Measurements from ENCODE around the gene IL1A. TPM values are rescaled to one million over a fixed set of nuclear protein-coding genes. Genes with fewer than 3 reads are reported as not detected.

IL1A gene
- total and polyA plus RNA-seq, 10 of the 15 experiments (the other 5 are each of a cell fraction or from before 2014, with no cell fraction given), result 0.10 to 8.7 (median 6.9) TPM

DNA sequence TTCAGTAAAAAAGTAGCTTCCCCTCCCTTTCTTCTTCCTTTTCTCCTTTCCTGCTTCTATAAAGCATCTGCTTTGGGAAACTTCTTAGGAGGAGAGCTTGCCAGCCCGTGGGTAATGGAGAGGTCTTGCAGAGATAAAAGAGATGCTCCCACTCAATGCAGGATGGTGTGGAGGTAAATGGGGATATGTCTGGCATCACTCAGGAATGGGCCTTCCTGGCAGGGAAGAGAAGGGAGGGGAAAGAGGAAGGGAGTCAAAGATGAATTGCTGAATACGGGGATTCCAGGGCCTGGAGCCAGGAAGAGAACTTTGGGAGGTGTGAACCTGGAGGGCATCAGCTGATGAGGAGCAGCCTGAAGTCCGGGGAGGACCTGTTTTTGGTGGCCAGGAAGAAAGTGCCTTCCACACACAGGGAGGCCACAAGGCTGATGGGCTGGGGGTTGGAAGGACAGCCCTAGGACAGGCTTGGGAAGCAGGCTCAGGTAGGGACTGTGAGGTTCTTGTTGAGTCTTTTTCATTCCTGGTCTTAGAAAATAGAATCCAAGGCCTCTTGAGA, 27.1 kb upstream of the IL1A start:
- FAIRE-seq (no peak), DNase-seq (ENCODE audit: low read depth, low spot score) (no peak), ATAC-seq (no peak)
- intact Hi-C loops (cut with micrococcal nuclease; ENCODE audit: unreplicated experiment), result no loop called here
- Histone ChIP-seq H3K4me1 (ENCODE audit: control insufficient read depth, insufficient read depth, low read length) (peaks cover 15% of the 10 kb centered on the region), H3K27ac (ENCODE audit: control insufficient read depth, insufficient read depth) (peak overlapping the region; percentile 55), H4K20me1 (ENCODE audit: control insufficient read depth, insufficient read depth) (no peaks in the 10 kb centered on the region), H3K9me3 (replicated peaks; ENCODE audit: control insufficient read depth, insufficient read depth, low read length) (peaks cover 5% of the 10 kb centered on the region), H3K27me3 (replicated peaks in 1 of 2; ENCODE audit: control insufficient read depth in 2 of 2, insufficient read depth in 2 of 2, low read length in 1 of 2) (no peaks in the 10 kb centered on the region), H3K4me3 (no peak overlapping the region), H2AFZ (ENCODE audit: control insufficient read depth, low read depth, low read length) (peak overlapping the region; percentile 5), H3K79me2 (ENCODE audit: control insufficient read depth, insufficient read depth, low read length) (no peaks in the 10 kb centered on the region), H3K9ac (ENCODE audit: control insufficient read depth, insufficient read depth, low read length) (no peak overlapping the region), H3K4me2 (ENCODE audit: control insufficient read depth, insufficient read depth) (no peak overlapping the region), H3K36me3 (ENCODE audit: control insufficient read depth in 2 of 2, insufficient read depth in 2 of 2, low read length in 1 of 2) (no peaks in the 10 kb centered on the region)
- ChIA-PET SMC1A (ENCODE audit: uncharacterized antibody, unreplicated experiment) (interaction anchor here (0.8 to 5.0 kb wide), 10 partner anchors 11 to 104 kb away, joined by 3 to 30 read pairs (median 12); no protein-coding TSS in a partner anchor), POLR2A (interaction anchor here (0.8 to 2.1 kb wide), 3 partner anchors 13 to 74 kb away, joined by 3 to 6 read pairs (median 3); no protein-coding TSS in a partner anchor), CTCF (interaction anchor here (1.9 to 3.2 kb wide), 3 partner anchors 29 to 74 kb away, joined by 8 to 15 read pairs (median 8); no protein-coding TSS in a partner anchor), RAD21 (ENCODE audit: unreplicated experiment) (interaction anchor here (1.1 to 3.3 kb wide), 7 partner anchors 8 to 74 kb away, joined by 3 to 26 read pairs (median 7); partner anchors contain the start of gene IL1A)
- in situ Hi-C loops (cut with MboI), result no loop called here
- WGBS (ENCODE audit: insufficient coverage, insufficient replicate concordance, low lambda C conversion rate, missing lambda C conversion rate), result 86% methylated on average over 3 of the region's 3 CpGs
- TF ChIP-seq, protein P1, sequence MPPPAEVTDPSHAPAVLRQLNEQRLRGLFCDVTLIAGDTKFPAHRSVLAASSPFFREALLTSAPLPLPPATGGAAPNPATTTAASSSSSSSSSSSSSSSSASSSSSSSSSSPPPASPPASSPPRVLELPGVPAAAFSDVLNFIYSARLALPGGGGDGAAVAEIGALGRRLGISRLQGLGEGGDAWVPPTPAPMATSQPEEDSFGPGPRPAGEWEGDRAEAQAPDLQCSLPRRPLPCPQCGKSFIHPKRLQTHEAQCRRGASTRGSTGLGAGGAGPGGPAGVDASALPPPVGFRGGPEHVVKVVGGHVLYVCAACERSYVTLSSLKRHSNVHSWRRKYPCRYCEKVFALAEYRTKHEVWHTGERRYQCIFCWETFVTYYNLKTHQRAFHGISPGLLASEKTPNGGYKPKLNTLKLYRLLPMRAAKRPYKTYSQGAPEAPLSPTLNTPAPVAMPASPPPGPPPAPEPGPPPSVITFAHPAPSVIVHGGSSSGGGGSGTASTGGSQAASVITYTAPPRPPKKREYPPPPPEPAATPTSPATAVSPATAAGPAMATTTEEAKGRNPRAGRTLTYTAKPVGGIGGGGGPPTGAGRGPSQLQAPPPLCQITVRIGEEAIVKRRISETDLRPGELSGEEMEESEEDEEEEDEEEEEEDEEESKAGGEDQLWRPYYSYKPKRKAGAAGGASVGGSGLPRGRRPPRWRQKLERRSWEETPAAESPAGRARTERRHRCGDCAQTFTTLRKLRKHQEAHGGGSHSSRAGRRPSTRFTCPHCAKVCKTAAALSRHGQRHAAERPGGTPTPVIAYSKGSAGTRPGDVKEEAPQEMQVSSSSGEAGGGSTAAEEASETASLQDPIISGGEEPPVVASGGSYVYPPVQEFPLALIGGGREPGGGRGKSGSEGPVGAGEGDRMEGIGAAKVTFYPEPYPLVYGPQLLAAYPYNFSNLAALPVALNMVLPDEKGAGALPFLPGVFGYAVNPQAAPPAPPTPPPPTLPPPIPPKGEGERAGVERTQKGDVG (CRISPR knock-in tag; IDR thresholded peaks at IDR 0.05), result no peak
- BruUV-seq (replicated peaks), result no TSS peak

GRCh38 chr2:112809112-112809511, 24.8 kb upstream of the IL1A start:
- H3K27ac ChIP-seq (ENCODE audit: control insufficient read depth, insufficient read depth), result no peak overlapping the region
- no peaks in the 10 kb centered on the region for H3K27me3 ChIP-seq (replicated peaks in 1 of 2; ENCODE audit: control insufficient read depth in 2 of 2, insufficient read depth in 2 of 2, low read length in 1 of 2)
- no peaks in the 10 kb centered on the region for H4K20me1 ChIP-seq (ENCODE audit: control insufficient read depth, insufficient read depth)
- in situ Hi-C loops (cut with MboI) (no loop called here), intact Hi-C loops (cut with micrococcal nuclease; ENCODE audit: unreplicated experiment) (no loop called here)
- no peak for FAIRE-seq
- ATAC-seq, result no peak
- no peak overlapping the region for H2AFZ ChIP-seq (ENCODE audit: control insufficient read depth, low read depth, low read length)
- H3K9me3 ChIP-seq (replicated peaks; ENCODE audit: control insufficient read depth, insufficient read depth, low read length), result peaks cover 5% of the 10 kb centered on the region
- no peak overlapping the region for H3K4me2 ChIP-seq (ENCODE audit: control insufficient read depth, insufficient read depth)
- H3K4me1 ChIP-seq (ENCODE audit: control insufficient read depth, insufficient read depth, low read length), result peaks cover 29% of the 10 kb centered on the region
- ChIA-PET POLR2A (interaction anchor here (0.9 to 1.1 kb wide), 2 partner anchors 26 to 48 kb away, joined by 3 to 8 read pairs; no protein-coding TSS in a partner anchor), RAD21 (ENCODE audit: unreplicated experiment) (interaction anchor here (0.9 to 1.9 kb wide), 6 partner anchors 13 to 73 kb away, joined by 4 to 5 read pairs (median 4); partner anchors contain the start of gene IL1B), SMC1A (ENCODE audit: uncharacterized antibody, unreplicated experiment) (interaction anchor here (1.0 to 1.8 kb wide), 8 partner anchors 10 to 76 kb away, joined by 3 to 9 read pairs (median 4); no protein-coding TSS in a partner anchor), CTCF (interaction anchor here (0.9 to 3.2 kb wide), 3 partner anchors 15 to 76 kb away, joined by 5 to 15 read pairs (median 5); no protein-coding TSS in a partner anchor)
- BruUV-seq (replicated peaks), result no TSS peak
- no peak overlapping the region for H3K9ac ChIP-seq (ENCODE audit: control insufficient read depth, insufficient read depth, low read length)
- no peak overlapping the region for H3K4me3 ChIP-seq
- DNase-seq (ENCODE audit: low read depth, low spot score), result no peak
- H3K36me3 ChIP-seq (ENCODE audit: control insufficient read depth in 2 of 2, insufficient read depth in 2 of 2, low read length in 1 of 2), result no peaks in the 10 kb centered on the region
- H3K79me2 ChIP-seq (ENCODE audit: control insufficient read depth, insufficient read depth, low read length), result no peaks in the 10 kb centered on the region
- TF ChIP-seq NR2C2 (IDR thresholded peaks at IDR 0.05; ENCODE audit: borderline replicate concordance, control insufficient read depth, insufficient read length, low read depth) (no peak), BHLHE40 (IDR thresholded peaks at IDR 0.05; ENCODE audit: borderline replicate concordance in 1 of 2, low read depth in 2 of 2, low read length in 1 of 2) (no peak), MEF2A (IDR thresholded peaks at IDR 0.05; ENCODE audit: insufficient read depth, low read depth, low read length) (no peak), RB1 (IDR thresholded peaks at IDR 0.05; ENCODE audit: borderline replicate concordance) (no peak), YY1 (IDR thresholded peaks at IDR 0.05; ENCODE audit: low read depth, low read length) (no peak), BMI1 (IDR thresholded peaks at IDR 0.05; ENCODE audit: borderline replicate concordance) (no peak), MXI1 (IDR thresholded peaks at IDR 0.05; ENCODE audit: low read depth, low read length) (no peak), DPF2 (IDR thresholded peaks at IDR 0.05) (no peak), CHD4 (IDR thresholded peaks at IDR 0.05) (no peak), RCOR1 (conservative IDR thresholded peaks at IDR 0.05; ENCODE audit: low read depth, low read length) (no peak), STAT1 (conservative IDR thresholded peaks at IDR 0.05) (no peak), CBX3 (IDR thresholded peaks at IDR 0.05; ENCODE audit: borderline replicate concordance, low read depth) (no peak), SMAD1 (IDR thresholded peaks at IDR 0.05; ENCODE audit: low read depth, partially characterized antibody) (no peak), SMC3 (IDR thresholded peaks at IDR 0.05; ENCODE audit: borderline replicate concordance, low read length) (no peak)

Measured in GM12878 (cell line).